Activated B cell treated with CpG ODN at 0.5 μM for 24 hours (primary cell): ENCODE results near the gene SNORC. TPM values are rescaled to one million over a fixed set of nuclear protein-coding genes. Genes with fewer than 3 reads are reported as not detected.

Experiments used
- ATAC-seq: fragments of 200-7000 bp; cut with Tn5 transposase; one replicate; pipeline ENCODE4 v1.10.0; 2021; ENCODE audit warnings: low read depth, mild to moderate bottlenecking, moderate library complexity
- CTCF ChIA-PET: fragments of 350-600 bp; sonication (Branson Sonifier 250); formaldehyde crosslinking; loops from one replicate; lab custom pipeline; 2021; ENCODE audit warnings: antibody characterized with exemption; lab: Charles Lee
- POLR2A ChIA-PET: fragments of 350-600 bp; sonication (Branson Sonifier 250); formaldehyde crosslinking; loops from one replicate; lab custom pipeline; 2021; ENCODE audit warnings: antibody characterized with exemption; lab: Charles Lee
- DNase-seq: peaks from one replicate; pipeline ENCODE4 v3.0.0; 2022
- H3K27ac Mint-ChIP-seq: one replicate; pipeline ENCODE4 v1.8.0; 2020; ENCODE audit warnings: mixed read lengths
- H3K27me3 Mint-ChIP-seq: one replicate; pipeline ENCODE4 v1.8.0; 2021; ENCODE audit warnings: mixed read lengths
- H3K36me3 Mint-ChIP-seq: one replicate; pipeline ENCODE4 v1.8.0; 2021; ENCODE audit warnings: low read depth, mixed read lengths
- H3K4me1 Mint-ChIP-seq: one replicate; pipeline ENCODE4 v1.8.0; 2021; ENCODE audit warnings: mixed read lengths
- H3K4me3 Mint-ChIP-seq: one replicate; pipeline ENCODE4 v1.8.0; 2020; ENCODE audit warnings: mild to moderate bottlenecking, mixed read lengths
- H3K9me3 Mint-ChIP-seq: one replicate; pipeline ENCODE4 v1.8.0; 2020; ENCODE audit warnings: mixed read lengths
- CTCF ChIP-seq: fragments of 200-600 bp; IDR thresholded peaks from one replicate; pipeline ENCODE4 v1.8.0; 2022; ENCODE audit warnings: antibody characterized with exemption, mild to moderate bottlenecking
- intact Hi-C: fragments of 100-400 bp; cut with micrococcal nuclease; formaldehyde crosslinking; loops from one replicate; pipeline ENCODE4 v1.15.1; 2024
- total RNA-seq: library from RNA; stranded (reverse); gene quantifications from 2 replicates; pipeline ENCODE4 v1.2.3, GENCODE V29; 2022

SNORC gene
- total RNA-seq, 1 donor from 2014 or later = 2.1 TPM

- Mint-ChIP-seq H3K27ac (no peak overlapping the region), H3K9me3 (no peaks in the 10 kb centered on the region), H3K27me3 (no peaks in the 10 kb centered on the region), H3K4me3 (no peak overlapping the region), H3K4me1 (no peaks in the 10 kb centered on the region), H3K36me3 (peaks cover 73% of the 10 kb centered on the region)
- ATAC-seq (no peak), DNase-seq (no peak)
- CTCF ChIA-PET = no interaction called here
- POLR2A ChIA-PET = no interaction called here
- TF ChIP-seq CTCF = no peak
- intact Hi-C loops = loop anchor here (10.0 kb wide), 1 partner anchor 528 kb away; no protein-coding TSS in a partner anchor
Measured at GRCh38 chr2:232857158-232857563, 12.9 kb upstream of the SNORC start.

GRCh38 chr2:232859385-232859916, 10.6 kb upstream of the SNORC start:
- intact Hi-C loops = loop anchor here (10.0 kb wide), 1 partner anchor 525 kb away; no protein-coding TSS in a partner anchor
- no peak for ATAC-seq
- Mint-ChIP-seq H3K27ac (no peak overlapping the region), H3K27me3 (no peaks in the 10 kb centered on the region), H3K4me3 (no peak overlapping the region), H3K36me3 (peaks cover 58% of the 10 kb centered on the region), H3K9me3 (no peaks in the 10 kb centered on the region), H3K4me1 (no peaks in the 10 kb centered on the region)
- TF ChIP-seq CTCF = no peak
- POLR2A ChIA-PET = no interaction called here
- DNase-seq = no peak
- CTCF ChIA-PET = interaction anchor here (1.1 kb wide), 1 partner anchor 194 kb away, joined by 3 read pairs; no protein-coding TSS in a partner anchor

- H3K27me3 Mint-ChIP-seq = no peaks in the 10 kb centered on the region
- no peak for DNase-seq
- no peak for ATAC-seq
- no peaks in the 10 kb centered on the region for H3K9me3 Mint-ChIP-seq
- no peak overlapping the region for H3K27ac Mint-ChIP-seq
- no peak for TF ChIP-seq CTCF
- CTCF ChIA-PET = no interaction called here
- H3K36me3 Mint-ChIP-seq = peaks cover 48% of the 10 kb centered on the region
- POLR2A ChIA-PET = interaction anchor here (0.5 kb wide), 1 partner anchor 24 kb away, joined by 9 read pairs; no protein-coding TSS in a partner anchor
- H3K4me1 Mint-ChIP-seq = no peaks in the 10 kb centered on the region
- no peak overlapping the region for H3K4me3 Mint-ChIP-seq
- intact Hi-C loops = no loop called here
Measured at GRCh38 chr2:232860593-232861241, 9.3 kb upstream of the SNORC start.

- POLR2A ChIA-PET = no interaction called here
- H3K4me3 Mint-ChIP-seq = no peak overlapping the region
- DNase-seq = no peak
- CTCF ChIA-PET = no interaction called here
- no peak for TF ChIP-seq CTCF
- intact Hi-C loops = no loop called here
- H3K4me1 Mint-ChIP-seq = no peaks in the 10 kb centered on the region
- H3K27me3 Mint-ChIP-seq = no peaks in the 10 kb centered on the region
- H3K36me3 Mint-ChIP-seq = peaks cover 43% of the 10 kb centered on the region
- H3K9me3 Mint-ChIP-seq = no peaks in the 10 kb centered on the region
- no peak overlapping the region for H3K27ac Mint-ChIP-seq
- ATAC-seq = no peak
Measured at GRCh38 chr2:232861353-232861752, 8.7 kb upstream of the SNORC start.

- POLR2A ChIA-PET = no interaction called here
- Mint-ChIP-seq H3K4me1 (no peaks in the 10 kb centered on the region), H3K9me3 (no peaks in the 10 kb centered on the region), H3K27me3 (no peaks in the 10 kb centered on the region), H3K4me3 (no peak overlapping the region), H3K27ac (no peak overlapping the region), H3K36me3 (peaks cover 18% of the 10 kb centered on the region)
- no peak for TF ChIP-seq CTCF
- DNase-seq (no peak), ATAC-seq (no peak)
- CTCF ChIA-PET = no interaction called here
- intact Hi-C loops = no loop called here
Measured at GRCh38 chr2:232863996-232864395, 6.1 kb upstream of the SNORC start.
